Keratinocyte (primary cell): Measurements from ENCODE around the gene UBE2F. TPM values are rescaled to one million over a fixed set of nuclear protein-coding genes. Genes with fewer than 3 reads are reported as not detected.

Source experiments
- DNase-seq: peaks from one replicate; pipeline ENCODE4 v3.0.0-alpha.2; 2011; ENCODE audit warnings: low read depth, missing footprints, low spot score
- FAIRE-seq: peaks from 2 replicates; lab custom pipeline; 2011; peaks lifted over from hg19 to GRCh38; lab: Jason Lieb, UNC
- H2AFZ ChIP-seq: 2 replicates; pipeline ENCODE4 v1.6.0; 2012; ENCODE audit warnings: low read length, control low read depth, inconsistent platforms; ENCODE audit not compliant: control insufficient read depth
- H3K27ac ChIP-seq: 2 replicates; pipeline ENCODE4 v1.5.1; 2011; ENCODE audit warnings: low read length; ENCODE audit not compliant: control insufficient read depth, insufficient read depth
- H3K27me3 ChIP-seq: 3 replicates; pipeline ENCODE4 v1.6.0; 2011; ENCODE audit warnings: low read length; ENCODE audit not compliant: control insufficient read depth, insufficient read depth; ENCODE audit errors: extremely low read depth
- H3K36me3 ChIP-seq, 2 experiments: 2 replicates in 1 of 2; 3 replicates in 1 of 2; pipeline ENCODE4 v1.5.1; 2011; ENCODE audit warnings: low read length in 2 of 2, mild to moderate bottlenecking in 1 of 2; ENCODE audit not compliant: control insufficient read depth in 2 of 2, insufficient read depth in 2 of 2; ENCODE audit errors: extremely low read depth in 1 of 2
- H3K4me1 ChIP-seq: 3 replicates; pipeline ENCODE4 v1.5.1; 2011; ENCODE audit warnings: low read length; ENCODE audit not compliant: control insufficient read depth, insufficient read depth; ENCODE audit errors: extremely low read depth
- H3K4me2 ChIP-seq: 3 replicates; pipeline ENCODE4 v1.6.0; 2011; ENCODE audit warnings: low read depth, low read length; ENCODE audit not compliant: control insufficient read depth, insufficient read depth; ENCODE audit errors: extremely low read depth
- H3K4me3 ChIP-seq, 3 experiments: fragments of 200-600 bp in 1 of 3; sonication (generic) in 1 of 3; 2 replicates in 2 of 3; 3 replicates in 1 of 3; pipeline ENCODE4 v1.5.1; 2011 to 2016; ENCODE audit warnings: low read length in 3 of 3, mild to moderate bottlenecking in 3 of 3, control low read depth in 2 of 3, inconsistent platforms in 1 of 3, low read depth in 1 of 3, mixed read lengths in 1 of 3, mixed run types in 1 of 3, moderate library complexity in 1 of 3; ENCODE audit not compliant: control insufficient read depth in 2 of 3, insufficient read depth in 2 of 3; ENCODE audit errors: extremely low read depth in 1 of 3
- H3K79me2 ChIP-seq: 2 replicates; pipeline ENCODE4 v1.6.0; 2012; ENCODE audit warnings: low read length; ENCODE audit not compliant: control insufficient read depth, insufficient read depth
- H3K9ac ChIP-seq: 3 replicates; pipeline ENCODE4 v1.6.0; 2011; ENCODE audit warnings: low read length; ENCODE audit not compliant: control insufficient read depth, insufficient read depth; ENCODE audit errors: extremely low read depth
- H3K9me1 ChIP-seq: 3 replicates; pipeline ENCODE4 v1.6.0; 2011; ENCODE audit warnings: low read length; ENCODE audit not compliant: control insufficient read depth, insufficient read depth; ENCODE audit errors: extremely low read depth
- H3K9me3 ChIP-seq: 2 replicates; pipeline ENCODE4 v1.5.1; 2012; ENCODE audit warnings: low read depth, low read length; ENCODE audit not compliant: control insufficient read depth
- H4K20me1 ChIP-seq: 3 replicates; pipeline ENCODE4 v1.6.0; 2011; ENCODE audit warnings: low read length; ENCODE audit not compliant: control insufficient read depth, insufficient read depth; ENCODE audit errors: extremely low read depth
- EZH2 ChIP-seq: IDR thresholded peaks from one replicate; pipeline ENCODE4 v1.6.1; 2012; ENCODE audit warnings: inconsistent platforms, mild to moderate bottlenecking, low read length, moderate library complexity
- dilution Hi-C: fragments of 300-500 bp; cut with MboI; formaldehyde crosslinking; loops from one replicate; pipeline ENCODE4 v1.7.0; 2020; ENCODE audit warnings: low sequenced_read_pairs; ENCODE audit not compliant: extremely low pct_ligation_motif_present
- polyA plus RNA-seq, 5 experiments: library from polyadenylated mRNA; depleted of rRNA in 3 of 5; stranded (reverse) in 3 of 5; stranded (forward) in 1 of 5; unstranded in 1 of 5; fragments of >200 nt; gene quantifications; 1 replicate in 1 of 5; 2 replicates in 3 of 5; 3 replicates in 1 of 5; pipeline versions ENCODE4 v1.2.1 to v1.2.3, GENCODE V29; 2011 to 2012; ENCODE audit warnings: missing spikeins in 2 of 5, low read depth in 1 of 5, low replicate concordance in 1 of 5
- TF ChIP-seq, protein P1 (sequence below), 3 experiments: IDR thresholded peaks in 1 of 3; conservative IDR thresholded peaks in 1 of 3; optimal IDR thresholded peaks in 1 of 3; 2 replicates in 2 of 3; 3 replicates in 1 of 3; pipeline versions ENCODE3 to v1.5.1; 2011; ENCODE audit warnings: low read length in 3 of 3, mild to moderate bottlenecking in 3 of 3, moderate library complexity in 2 of 3, control low read depth in 1 of 3, inconsistent platforms in 1 of 3; ENCODE audit not compliant: insufficient read depth in 2 of 3; ENCODE audit errors: extremely low read depth in 1 of 3

UBE2F gene
- polyA plus RNA-seq, 1 donor (not counting 4 experiments of a cell fraction or from before 2014, with no cell fraction given): 95.6 TPM

GRCh38 chr2:237919593-237919992, 47.2 kb upstream of the UBE2F start:
- Histone ChIP-seq H3K4me1 (peaks cover 12% of the 10 kb centered on the region), H3K9ac (no peak overlapping the region), H3K4me2 (no peak overlapping the region), H3K79me2 (no peaks in the 10 kb centered on the region), H4K20me1 (no peaks in the 10 kb centered on the region), H3K27ac (no peak overlapping the region), H2AFZ (no peak overlapping the region), H3K36me3 (no peaks in the 10 kb centered on the region), H3K9me1 (peaks cover 2% of the 10 kb centered on the region), H3K9me3 (no peaks in the 10 kb centered on the region), H3K4me3 (no peak overlapping the region), H3K27me3 (no peaks in the 10 kb centered on the region)
- FAIRE-seq (no peak), DNase-seq (no peak)
- dilution Hi-C loops: no loop called here
- no peak for TF ChIP-seq EZH2
- TF ChIP-seq, protein P1, sequence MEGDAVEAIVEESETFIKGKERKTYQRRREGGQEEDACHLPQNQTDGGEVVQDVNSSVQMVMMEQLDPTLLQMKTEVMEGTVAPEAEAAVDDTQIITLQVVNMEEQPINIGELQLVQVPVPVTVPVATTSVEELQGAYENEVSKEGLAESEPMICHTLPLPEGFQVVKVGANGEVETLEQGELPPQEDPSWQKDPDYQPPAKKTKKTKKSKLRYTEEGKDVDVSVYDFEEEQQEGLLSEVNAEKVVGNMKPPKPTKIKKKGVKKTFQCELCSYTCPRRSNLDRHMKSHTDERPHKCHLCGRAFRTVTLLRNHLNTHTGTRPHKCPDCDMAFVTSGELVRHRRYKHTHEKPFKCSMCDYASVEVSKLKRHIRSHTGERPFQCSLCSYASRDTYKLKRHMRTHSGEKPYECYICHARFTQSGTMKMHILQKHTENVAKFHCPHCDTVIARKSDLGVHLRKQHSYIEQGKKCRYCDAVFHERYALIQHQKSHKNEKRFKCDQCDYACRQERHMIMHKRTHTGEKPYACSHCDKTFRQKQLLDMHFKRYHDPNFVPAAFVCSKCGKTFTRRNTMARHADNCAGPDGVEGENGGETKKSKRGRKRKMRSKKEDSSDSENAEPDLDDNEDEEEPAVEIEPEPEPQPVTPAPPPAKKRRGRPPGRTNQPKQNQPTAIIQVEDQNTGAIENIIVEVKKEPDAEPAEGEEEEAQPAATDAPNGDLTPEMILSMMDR (optimal IDR thresholded peaks at IDR 0.05 in 1 of 3, IDR thresholded peaks at IDR 0.05 in 1 of 3, conservative IDR thresholded peaks at IDR 0.05 in 1 of 3; ENCODE audit: extremely low read depth in 1 of 3, insufficient read depth in 2 of 3, low read length in 3 of 3): no peak

DNA sequence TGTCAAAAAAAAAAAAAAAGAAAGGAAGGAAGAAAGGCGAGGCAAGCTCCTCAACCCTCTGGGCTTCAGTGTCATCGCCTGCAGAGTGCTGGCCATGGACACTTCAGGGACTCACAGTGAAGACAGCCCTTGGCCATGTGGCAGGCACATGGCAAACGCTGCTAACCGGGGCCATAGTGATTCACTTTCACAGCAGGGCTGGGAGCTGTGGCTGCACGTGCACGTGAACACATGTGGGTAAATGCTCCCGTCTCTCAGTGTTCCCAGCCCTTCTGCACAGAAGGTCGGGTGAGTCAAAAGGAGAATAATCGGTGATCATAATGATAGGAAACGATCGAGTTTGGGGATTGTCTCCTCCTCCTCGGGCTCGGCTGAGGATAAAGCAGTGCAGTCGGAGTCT, 46.1 kb upstream of the UBE2F start:
- H3K79me2 ChIP-seq: no peaks in the 10 kb centered on the region
- H3K4me3 ChIP-seq: no peak overlapping the region
- H3K9me3 ChIP-seq: no peaks in the 10 kb centered on the region
- no peak for TF ChIP-seq EZH2
- TF ChIP-seq, protein P1 (optimal IDR thresholded peaks at IDR 0.05 in 1 of 3, IDR thresholded peaks at IDR 0.05 in 1 of 3, conservative IDR thresholded peaks at IDR 0.05 in 1 of 3; ENCODE audit: extremely low read depth in 1 of 3, insufficient read depth in 2 of 3, low read length in 3 of 3): no peak
- no peak overlapping the region for H2AFZ ChIP-seq
- dilution Hi-C loops: no loop called here
- peaks cover 2% of the 10 kb centered on the region for H3K9me1 ChIP-seq
- no peaks in the 10 kb centered on the region for H4K20me1 ChIP-seq
- H3K4me1 ChIP-seq: peaks cover 12% of the 10 kb centered on the region
- H3K9ac ChIP-seq: no peak overlapping the region
- no peaks in the 10 kb centered on the region for H3K36me3 ChIP-seq
- no peaks in the 10 kb centered on the region for H3K27me3 ChIP-seq
- no peak overlapping the region for H3K4me2 ChIP-seq
- FAIRE-seq (no peak), DNase-seq (no peak)
- H3K27ac ChIP-seq: no peak overlapping the region
